GM21381 (cell line): ENCODE data around the gene OR8G1.
"Not testable (repeated sequence)": the region's sequence is repeated elsewhere in the genome, so short reads cannot be mapped to it uniquely, and the experiment has no call there.

Source experiments
- ATAC-seq: cut with Tn5 transposase; IDR thresholded peaks from one replicate; pipeline ENCODE4 v1.9.1; 2021; ENCODE audit warnings: mild to moderate bottlenecking, moderate library complexity; ENCODE audit not compliant: unreplicated experiment

Gene OR8G1

GRCh38 chr11:124233376-124233775 is 7.5 kb upstream of the OR8G1 start:
- ATAC-seq: no peak

GRCh38 chr11:124238512-124238911 is 2.4 kb upstream of the OR8G1 start:
- ATAC-seq: no peak

GRCh38 chr11:124249869-124250268 is 9.0 kb downstream of the OR8G1 start:
- ATAC-seq: not testable (repeated sequence)

- no peak for ATAC-seq
Measured at GRCh38 chr11:124256076-124256475, 15.2 kb downstream of the OR8G1 start, which contains the start of gene OR8G5. Gene OR8G5 (plus strand): TSS chr11:124256376. CDS start chr11:124264932, 8,556 bp downstream.

- ATAC-seq: not testable (repeated sequence)
Measured at GRCh38 chr11:124265041-124265440, 24.1 kb downstream of the OR8G1 start.

GRCh38 chr11:124270886-124271285 is 30.0 kb downstream of the OR8G1 start:
- not testable (repeated sequence) for ATAC-seq

- ATAC-seq: no peak
Measured at GRCh38 chr11:124274000-124274399, 33.1 kb downstream of the OR8G1 start.

- no peak for ATAC-seq
Measured at GRCh38 chr11:124276081-124276480, 35.2 kb downstream of the OR8G1 start.

- no peak for ATAC-seq
Measured at GRCh38 chr11:124277207-124277606, 36.3 kb downstream of the OR8G1 start.

GRCh38 chr11:124277804-124278203 is 36.9 kb downstream of the OR8G1 start:
- no peak for ATAC-seq

- ATAC-seq: no peak
Measured at GRCh38 chr11:124278261-124278660, 37.4 kb downstream of the OR8G1 start.

- no peak for ATAC-seq
Measured at GRCh38 chr11:124285610-124286344, 44.9 kb downstream of the OR8G1 start.

GRCh38 chr11:124294687-124295086 is 53.8 kb downstream of the OR8G1 start:
- ATAC-seq: no peak

GRCh38 chr11:124296016-124296415 is 55.1 kb downstream of the OR8G1 start:
- ATAC-seq: no peak

GRCh38 chr11:124297921-124298320 is 57.0 kb downstream of the OR8G1 start:
- no peak for ATAC-seq

GRCh38 chr11:124301548-124301947 is 60.7 kb downstream of the OR8G1 start:
- no peak for ATAC-seq

GRCh38 chr11:124302347-124303125 is 61.6 kb downstream of the OR8G1 start:
- no peak for ATAC-seq
